Tibial artery (tissue), 4 donors: ENCODE results near the gene ARHGEF11.
A peak's percentile ranks its signal among the peaks of the same experiment; 100 is the strongest.

Experiments
- DNase-seq, 2 donors: peaks; one replicate each; pipeline ENCODE4 v3.0.0-alpha.2; 2019
- H3K27ac ChIP-seq, 2 donors: fragments of 200-600 bp; sonication (generic) in 1 of 2; 1 replicate in 1 of 2; 2 replicates in 1 of 2; pipeline ENCODE4 v1.5.1; 2018 to 2019; ENCODE audit warnings: mild to moderate bottlenecking in 1 of 2
- H3K27me3 ChIP-seq, 2 donors: fragments of 200-600 bp; sonication (generic) in 1 of 2; one replicate each; pipeline versions ENCODE4 v1.5.1 to v1.6.0; 2016 to 2019
- H3K36me3 ChIP-seq, 3 donors: fragments of 200-600 bp; sonication (generic) in 2 of 3; one replicate each; pipeline ENCODE4 v1.5.1; 2016 to 2019; ENCODE audit warnings: mild to moderate bottlenecking in 2 of 3
- H3K4me1 ChIP-seq, 4 donors: fragments of 200-600 bp; sonication (generic) in 2 of 4; 1 replicate in 3 of 4; 2 replicates in 1 of 4; pipeline ENCODE4 v1.5.1; 2016 to 2019
- H3K4me3 ChIP-seq, 2 donors: fragments of 200-600 bp; sonication (generic) in 1 of 2; 1 replicate in 1 of 2; 2 replicates in 1 of 2; pipeline ENCODE4 v1.5.1; 2018 to 2019; ENCODE audit warnings: mild to moderate bottlenecking in 2 of 2
- H3K9me3 ChIP-seq, 3 donors: fragments of 200-600 bp; sonication (generic) in 1 of 3; one replicate each; pipeline ENCODE4 v1.5.1; 2016 to 2019
- intact Hi-C: fragments of 100-400 bp; cut with DNase I; formaldehyde crosslinking; loops from one replicate; pipeline ENCODE4 v1.15.0; 2023; ENCODE audit warnings: low total_unique reads
- TF ChIP-seq, protein P1 (sequence below), 2 experiments: fragments of 200-600 bp in 1 of 2; fragments of 450-650 bp in 1 of 2; IDR thresholded peaks; one replicate each; pipeline ENCODE4 v1.5.1; 2017 to 2019; ENCODE audit warnings: antibody characterized with exemption in 2 of 2, mild to moderate bottlenecking in 1 of 2, moderate library complexity in 1 of 2

ARHGEF11 gene

DNA sequence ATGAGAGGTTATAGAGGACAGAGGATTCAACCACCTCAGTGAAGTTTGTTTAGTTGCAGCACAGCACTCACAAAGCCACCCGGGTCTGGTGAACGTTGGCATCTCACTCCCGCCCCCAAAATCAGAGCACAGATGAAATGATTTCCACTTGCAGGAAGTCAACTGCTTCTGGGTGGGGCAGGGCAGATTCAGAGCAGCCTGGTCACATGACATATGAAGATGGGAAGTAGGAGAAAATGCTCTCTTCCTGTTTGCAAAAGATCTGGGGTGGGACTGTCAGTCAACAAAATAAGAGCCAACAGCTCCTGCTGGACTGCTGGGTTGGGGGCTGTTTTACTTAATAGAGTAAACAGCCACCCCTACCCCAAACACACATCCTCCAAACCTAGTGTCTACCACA lies 81.9 kb downstream of the ARHGEF11 start:
- Histone ChIP-seq H3K4me3 (no peak overlapping the region), H3K4me1 (no peaks in the 10 kb centered on the region), H3K36me3 (peaks cover 48 to 95% (median 61%) of the 10 kb centered on the region in 3 donors), H3K9me3 (no peaks in the 10 kb centered on the region), H3K27ac (no peak overlapping the region), H3K27me3 (no peaks in the 10 kb centered on the region)
- intact Hi-C loops: no loop called here
- DNase-seq: peak in 1 of 2 donors; percentile 43
- TF ChIP-seq, protein P1, sequence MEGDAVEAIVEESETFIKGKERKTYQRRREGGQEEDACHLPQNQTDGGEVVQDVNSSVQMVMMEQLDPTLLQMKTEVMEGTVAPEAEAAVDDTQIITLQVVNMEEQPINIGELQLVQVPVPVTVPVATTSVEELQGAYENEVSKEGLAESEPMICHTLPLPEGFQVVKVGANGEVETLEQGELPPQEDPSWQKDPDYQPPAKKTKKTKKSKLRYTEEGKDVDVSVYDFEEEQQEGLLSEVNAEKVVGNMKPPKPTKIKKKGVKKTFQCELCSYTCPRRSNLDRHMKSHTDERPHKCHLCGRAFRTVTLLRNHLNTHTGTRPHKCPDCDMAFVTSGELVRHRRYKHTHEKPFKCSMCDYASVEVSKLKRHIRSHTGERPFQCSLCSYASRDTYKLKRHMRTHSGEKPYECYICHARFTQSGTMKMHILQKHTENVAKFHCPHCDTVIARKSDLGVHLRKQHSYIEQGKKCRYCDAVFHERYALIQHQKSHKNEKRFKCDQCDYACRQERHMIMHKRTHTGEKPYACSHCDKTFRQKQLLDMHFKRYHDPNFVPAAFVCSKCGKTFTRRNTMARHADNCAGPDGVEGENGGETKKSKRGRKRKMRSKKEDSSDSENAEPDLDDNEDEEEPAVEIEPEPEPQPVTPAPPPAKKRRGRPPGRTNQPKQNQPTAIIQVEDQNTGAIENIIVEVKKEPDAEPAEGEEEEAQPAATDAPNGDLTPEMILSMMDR (IDR thresholded peaks at IDR 0.05): no peak

DNA sequence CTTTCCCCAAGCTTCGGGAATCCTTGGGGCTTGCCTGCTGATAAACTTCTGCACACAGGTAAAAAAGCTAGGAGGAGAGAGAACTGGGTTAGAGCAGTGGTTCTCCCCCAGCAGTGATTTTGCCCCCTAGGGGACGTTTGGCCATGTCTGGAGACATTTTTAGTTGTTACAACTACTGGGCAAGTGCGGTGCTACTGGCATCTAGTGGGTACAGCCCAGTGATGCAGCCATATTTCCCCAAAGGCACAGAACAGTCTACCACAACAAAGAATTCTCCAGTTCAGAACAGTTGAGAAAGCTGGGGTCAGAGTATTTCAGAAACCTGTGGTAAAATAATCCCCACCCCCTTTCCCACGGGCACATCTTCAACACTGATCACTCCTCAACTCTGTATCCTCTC lies 83.8 kb downstream of the ARHGEF11 start:
- H3K36me3 ChIP-seq: peaks cover 57 to 95% (median 66%) of the 10 kb centered on the region in 3 donors
- no peak overlapping the region for H3K4me3 ChIP-seq
- H3K27ac ChIP-seq: no peak overlapping the region
- no peaks in the 10 kb centered on the region for H3K4me1 ChIP-seq
- DNase-seq: no peak
- intact Hi-C loops: no loop called here
- H3K9me3 ChIP-seq: no peaks in the 10 kb centered on the region
- TF ChIP-seq, protein P1 (IDR thresholded peaks at IDR 0.05): no peak
- no peaks in the 10 kb centered on the region for H3K27me3 ChIP-seq

DNA sequence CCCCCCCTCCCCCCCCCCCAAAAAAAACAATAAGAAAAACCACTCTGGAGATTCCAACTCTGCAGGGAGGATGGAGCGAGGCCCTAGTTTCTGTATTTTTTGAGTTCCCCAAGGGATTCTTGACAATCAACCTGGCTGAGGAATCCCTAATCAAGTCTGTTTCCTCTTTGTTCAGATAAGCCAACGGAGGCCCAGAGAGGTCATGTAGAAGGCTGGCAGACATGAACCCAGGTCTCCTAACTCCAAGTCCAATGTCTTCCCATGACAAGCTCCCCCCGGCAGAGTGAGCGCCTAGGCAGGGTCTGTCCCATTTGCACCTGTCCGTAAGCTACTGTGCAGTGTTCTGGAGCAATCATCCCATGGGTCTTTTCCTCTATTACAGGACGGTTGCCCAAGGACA lies 85.6 kb downstream of the ARHGEF11 start:
- DNase-seq: no peak
- no peak overlapping the region for H3K4me3 ChIP-seq
- H3K4me1 ChIP-seq: no peaks in the 10 kb centered on the region
- no peaks in the 10 kb centered on the region for H3K9me3 ChIP-seq
- H3K27ac ChIP-seq: no peak overlapping the region
- no peaks in the 10 kb centered on the region for H3K27me3 ChIP-seq
- peaks cover 75 to 95% (median 84%) of the 10 kb centered on the region in 3 donors for H3K36me3 ChIP-seq
- intact Hi-C loops: no loop called here
- TF ChIP-seq, protein P1 (IDR thresholded peaks at IDR 0.05): no peak

DNA sequence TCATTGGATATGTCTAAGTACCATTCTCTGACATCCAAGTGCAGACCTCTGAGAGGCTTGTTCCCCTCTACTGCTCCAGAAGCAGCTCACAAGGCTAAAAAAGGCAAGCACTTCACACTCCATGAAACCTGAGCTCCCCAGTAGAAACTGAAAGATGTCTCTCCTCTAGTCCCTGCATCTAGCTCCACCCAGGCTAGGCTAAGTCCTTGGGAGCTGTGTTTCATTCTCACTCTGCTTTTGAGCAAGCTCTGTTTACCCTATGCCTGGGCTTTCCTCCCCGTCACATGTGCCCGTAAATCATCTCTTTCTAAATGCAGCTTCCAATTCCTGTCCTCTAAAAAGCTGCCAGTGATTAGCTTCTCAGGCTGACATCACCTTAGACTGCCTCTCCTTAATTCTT lies 86.1 kb downstream of the ARHGEF11 start:
- TF ChIP-seq, protein P1 (IDR thresholded peaks at IDR 0.05): no peak
- Histone ChIP-seq H3K4me1 (no peaks in the 10 kb centered on the region), H3K27ac (no peak overlapping the region), H3K4me3 (no peak overlapping the region), H3K9me3 (no peaks in the 10 kb centered on the region), H3K27me3 (no peaks in the 10 kb centered on the region), H3K36me3 (peaks cover 76 to 100% (median 84%) of the 10 kb centered on the region in 3 donors)
- no peak for DNase-seq
- intact Hi-C loops: no loop called here

DNA sequence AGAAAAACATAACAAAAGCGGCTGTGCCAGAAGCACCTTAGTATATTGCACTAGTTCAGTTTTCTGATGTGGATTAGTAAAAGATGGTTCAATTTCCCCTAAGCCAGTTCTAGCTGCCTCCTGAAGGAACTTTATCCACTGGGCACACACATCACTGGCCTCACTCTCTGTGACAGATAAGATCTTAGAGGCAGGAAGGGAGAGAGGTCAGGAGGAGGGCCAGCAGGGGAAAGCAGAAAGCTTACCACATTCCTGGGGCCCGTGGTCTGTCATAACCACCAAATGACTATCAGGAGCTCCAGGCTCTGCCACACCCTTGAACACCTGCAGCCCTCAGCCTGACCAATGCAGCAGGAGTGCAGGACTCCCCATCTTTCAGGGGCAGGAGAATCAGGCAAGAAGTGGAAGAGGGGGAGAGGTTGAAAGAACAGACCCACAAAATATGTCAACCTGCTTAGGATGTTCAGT lies 87.3 kb downstream of the ARHGEF11 start:
- no peak overlapping the region for H3K4me3 ChIP-seq
- TF ChIP-seq, protein P1 (IDR thresholded peaks at IDR 0.05): no peak
- H3K9me3 ChIP-seq: no peaks in the 10 kb centered on the region
- H3K27me3 ChIP-seq: no peaks in the 10 kb centered on the region
- H3K27ac ChIP-seq: no peak overlapping the region
- intact Hi-C loops: no loop called here
- peaks cover 74 to 99% (median 80%) of the 10 kb centered on the region in 3 donors for H3K36me3 ChIP-seq
- DNase-seq: no peak
- H3K4me1 ChIP-seq: no peaks in the 10 kb centered on the region

DNA sequence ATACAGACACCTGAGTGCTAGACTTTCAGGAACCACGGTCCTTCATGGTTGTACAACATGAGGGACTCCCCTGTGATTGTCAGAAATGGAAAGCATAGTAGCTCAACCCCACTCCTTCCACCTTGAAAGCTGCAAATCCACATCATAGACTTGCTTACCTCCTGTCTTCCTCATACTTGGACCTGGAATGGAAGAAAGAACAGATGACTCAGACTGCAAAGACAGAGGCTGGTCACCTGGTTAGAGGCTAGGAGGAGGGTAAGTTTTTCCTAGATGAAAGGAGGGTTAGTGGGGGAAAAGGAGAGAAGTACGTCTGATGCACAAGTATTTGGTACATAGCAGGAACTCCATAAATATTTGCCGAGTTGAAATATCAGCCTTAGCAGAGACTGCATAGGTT lies 87.9 kb downstream of the ARHGEF11 start:
- DNase-seq: no peak
- Histone ChIP-seq H3K4me3 (no peak overlapping the region), H3K4me1 (no peaks in the 10 kb centered on the region), H3K9me3 (no peaks in the 10 kb centered on the region), H3K27me3 (no peaks in the 10 kb centered on the region), H3K27ac (no peak overlapping the region), H3K36me3 (peaks cover 75 to 99% (median 82%) of the 10 kb centered on the region in 3 donors)
- intact Hi-C loops: no loop called here
- TF ChIP-seq, protein P1 (IDR thresholded peaks at IDR 0.05): no peak
